UCSD-AML1 (cell line): Measurements from ENCODE around the gene TFDP3.

Experiments
- DNase-seq: peaks from one replicate; lab custom pipeline; 2025; ENCODE audit not compliant: unreplicated experiment; lab: John Stamatoyannopoulos, UW

TFDP3 gene

GRCh38 chrX:133218329-133218728, at the start of gene TFDP3:
TFDP3 (minus strand) TSS chrX:133218354; CDS start chrX:133218259, 95 bp downstream.
- no peak for DNase-seq

- DNase-seq = no peak
These were observed 49.5 kb upstream of the TFDP3 start for GRCh38 chrX:133267621-133268020.

GRCh38 chrX:133265331-133265730, 47.2 kb upstream of the TFDP3 start:
- DNase-seq = no peak

GRCh38 chrX:133258481-133258880, 40.3 kb upstream of the TFDP3 start:
- DNase-seq = no peak

- no peak for DNase-seq
These were observed 36.5 kb upstream of the TFDP3 start for GRCh38 chrX:133254666-133255065.

GRCh38 chrX:133251204-133251603, 33.0 kb upstream of the TFDP3 start:
- DNase-seq = no peak

GRCh38 chrX:133250184-133251100, 32.3 kb upstream of the TFDP3 start:
- no peak for DNase-seq

- no peak for DNase-seq
These were observed 31.3 kb upstream of the TFDP3 start for GRCh38 chrX:133249266-133250058.

GRCh38 chrX:133248177-133248576, 30.0 kb upstream of the TFDP3 start:
- no peak for DNase-seq

- no peak for DNase-seq
These were observed 28.8 kb upstream of the TFDP3 start for GRCh38 chrX:133246921-133247320.

GRCh38 chrX:133235830-133236229, 17.7 kb upstream of the TFDP3 start:
- DNase-seq = no peak

- no peak for DNase-seq
These were observed 14.2 kb upstream of the TFDP3 start for GRCh38 chrX:133232331-133232730.

- DNase-seq = no peak
These were observed 11.2 kb upstream of the TFDP3 start for GRCh38 chrX:133229361-133229760.

- DNase-seq = no peak
These were observed 2.4 kb downstream of the TFDP3 start for GRCh38 chrX:133215747-133216146.

- no peak for DNase-seq
These were observed 3.1 kb downstream of the TFDP3 start for GRCh38 chrX:133215017-133215416.

GRCh38 chrX:133214301-133214700, 3.9 kb downstream of the TFDP3 start:
- DNase-seq = no peak

GRCh38 chrX:133213117-133213516, 5.0 kb downstream of the TFDP3 start:
- DNase-seq = no peak

GRCh38 chrX:133207751-133208150, 10.4 kb downstream of the TFDP3 start:
- no peak for DNase-seq

- DNase-seq = no peak
These were observed 26.5 kb downstream of the TFDP3 start for GRCh38 chrX:133191739-133192039.

GRCh38 chrX:133190877-133191738, 27.0 kb downstream of the TFDP3 start:
- no peak for DNase-seq

- DNase-seq = no peak
These were observed 29.0 kb downstream of the TFDP3 start for GRCh38 chrX:133189195-133189594.
